Spleen (tissue), 11 donors: ENCODE results near the gene SYNJ2. TPM values are rescaled to one million over a fixed set of nuclear protein-coding genes. Genes with fewer than 3 reads are reported as not detected.
"Not testable (repeated sequence)": the region's sequence is repeated elsewhere in the genome, so short reads cannot be mapped to it uniquely, and the experiment has no call there.

Source experiments
- DNase-seq: peaks from one replicate; pipeline ENCODE4 v3.0.0-alpha.2; 2020
- H3K27ac ChIP-seq, 8 donors: fragments of 200-600 bp; sonication (generic) in 7 of 8; 1 replicate in 4 of 8; 2 replicates in 4 of 8; pipeline versions ENCODE4 v1.5.0 to v1.8.0; 2016 to 2021; ENCODE audit warnings: inconsistent platforms in 4 of 8, mild to moderate bottlenecking in 4 of 8, moderate library complexity in 1 of 8
- H3K27me3 ChIP-seq, 7 donors: fragments of 200-600 bp; sonication (generic) in 6 of 7; replicated peaks in 1 of 7; 1 replicate in 4 of 7; 2 replicates in 3 of 7; pipeline versions ENCODE4 v1.5.0 to v1.8.0; 2016 to 2021; ENCODE audit warnings: inconsistent platforms in 3 of 7, mild to moderate bottlenecking in 1 of 7
- H3K36me3 ChIP-seq, 6 donors: fragments of 200-600 bp; sonication (generic) in 5 of 6; 1 replicate in 4 of 6; 2 replicates in 2 of 6; pipeline versions ENCODE4 v1.5.0 to v1.8.0; 2016 to 2021; ENCODE audit warnings: inconsistent platforms in 2 of 6
- H3K4me1 ChIP-seq, 6 donors: fragments of 200-600 bp; sonication (generic) in 5 of 6; 1 replicate in 3 of 6; 2 replicates in 3 of 6; pipeline versions ENCODE4 v1.5.0 to v1.8.0; 2016 to 2021; ENCODE audit warnings: inconsistent platforms in 3 of 6
- H3K4me3 ChIP-seq, 8 donors: fragments of 200-600 bp; sonication (generic) in 7 of 8; 1 replicate in 4 of 8; 2 replicates in 4 of 8; pipeline versions ENCODE4 v1.5.0 to v1.8.0; 2016 to 2021; ENCODE audit warnings: inconsistent platforms in 4 of 8, mild to moderate bottlenecking in 4 of 8, moderate library complexity in 2 of 8
- H3K9me3 ChIP-seq, 8 donors: fragments of 200-600 bp; sonication (generic) in 7 of 8; 1 replicate in 4 of 8; 2 replicates in 4 of 8; pipeline versions ENCODE4 v1.5.0 to v1.8.0; 2016 to 2021; ENCODE audit warnings: inconsistent platforms in 4 of 8
- POLR2A ChIP-seq, 3 donors: fragments of 450-650 bp; IDR thresholded peaks; one replicate each; pipeline ENCODE4 v1.5.1; 2017; ENCODE audit warnings: antibody characterized with exemption in 3 of 3, mild to moderate bottlenecking in 1 of 3
- POLR2AphosphoS5 ChIP-seq, 3 donors: sonication (generic); formaldehyde crosslinking; IDR thresholded peaks; one replicate each; pipeline ENCODE4 v1.5.1; 2017; ENCODE audit warnings: antibody characterized with exemption in 3 of 3
- WGBS, 5 donors: extraction: QIAGEN DNeasy Blood & Tissue Kit in 3 of 5; methylation state at CpG; one replicate each; pipeline versions ENCODE4 v1.1.5 to v1.1.7; 2013 to 2018; 5-methylcytosine and 5-hydroxymethylcytosine counted together
- intact Hi-C: fragments of 100-400 bp; cut with DNase I; formaldehyde crosslinking; loops from one replicate; pipeline ENCODE4 v1.15.0; 2023; ENCODE audit warnings: low total_unique reads
- polyA plus RNA-seq, 3 donors: library from polyadenylated mRNA; stranded (reverse); fragments of 200-250 nt; gene quantifications; one replicate each; pipeline ENCODE4 v1.2.1, GENCODE V29; 2013
- total RNA-seq, 7 donors: library from RNA; depleted of rRNA in 3 of 7; stranded (reverse); fragments of >200 nt in 3 of 7; fragmentation: NEBNext Ultra II Directional in 4 of 7; extraction: Animal tissue kit (Norgen Biotek cat#: 25700) in 4 of 7; gene quantifications; one replicate each; pipeline versions ENCODE4 v1.1.0 to v1.2.1, GENCODE V29; 2016 to 2021
- TF ChIP-seq, protein P1 (sequence below), 11 experiments: fragments of 200-600 bp in 7 of 11; fragments of 450-650 bp in 4 of 11; sonication (generic) in 4 of 11; IDR thresholded peaks in 8 of 11; conservative IDR thresholded peaks in 3 of 11; 1 replicate in 7 of 11; 2 replicates in 4 of 11; pipeline versions ENCODE4 v1.4.0 to v1.8.0; 2016 to 2021; ENCODE audit warnings: antibody characterized with exemption in 11 of 11, inconsistent platforms in 4 of 11, mild to moderate bottlenecking in 1 of 11
- donor health status: healthy with polysubstance abuse.
- donor health status: DM: no; HTN: no; CAD: no; lungs with moderate emphysema.
- donor health status: DM: no; HTN: no; CAD: no.
- donor health status: Bipolar disorder and iron deficiency.
- donor health status: healthy.
- donor health status: DM: no; HTN: no; CAD: no.
- donor health status: DM: yes; HTN: yes; CAD: no.

SYNJ2 gene
- total and polyA plus RNA-seq, 10 donors: 2.4 to 34.0 (median 9.2) TPM

DNA sequence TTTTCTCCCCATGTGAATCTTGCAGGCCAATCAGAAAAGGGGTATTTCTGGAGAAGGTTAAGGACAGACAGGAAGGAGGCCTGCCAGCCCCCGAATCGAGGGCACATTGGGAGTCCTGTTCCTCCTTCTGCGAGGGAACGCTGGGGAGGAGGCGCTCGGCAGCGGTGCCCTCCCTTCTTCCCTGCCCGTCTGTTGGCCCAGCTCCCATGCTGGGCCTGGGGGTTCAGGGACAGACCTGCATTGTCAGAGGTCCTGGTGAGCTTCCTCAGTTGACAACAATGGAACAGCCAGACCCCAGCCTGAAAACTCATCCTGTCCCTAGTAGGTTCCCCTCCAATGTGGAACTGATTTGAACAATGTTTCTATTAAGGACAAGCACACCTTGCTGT lies 15.1 kb upstream of the SYNJ2 start:
- Histone ChIP-seq H3K27ac (no peak overlapping the region), H3K4me1 (peaks cover 0 to 15% (median 2%) of the 10 kb centered on the region in 6 donors), H3K27me3 (no peaks in the 10 kb centered on the region), H3K9me3 (no peaks in the 10 kb centered on the region), H3K4me3 (no peak overlapping the region), H3K36me3 (no peaks in the 10 kb centered on the region)
- intact Hi-C loops: no loop called here
- TF ChIP-seq POLR2AphosphoS5 (IDR thresholded peaks at IDR 0.05) (no peak), POLR2A (IDR thresholded peaks at IDR 0.05) (no peak)
- TF ChIP-seq, protein P1, sequence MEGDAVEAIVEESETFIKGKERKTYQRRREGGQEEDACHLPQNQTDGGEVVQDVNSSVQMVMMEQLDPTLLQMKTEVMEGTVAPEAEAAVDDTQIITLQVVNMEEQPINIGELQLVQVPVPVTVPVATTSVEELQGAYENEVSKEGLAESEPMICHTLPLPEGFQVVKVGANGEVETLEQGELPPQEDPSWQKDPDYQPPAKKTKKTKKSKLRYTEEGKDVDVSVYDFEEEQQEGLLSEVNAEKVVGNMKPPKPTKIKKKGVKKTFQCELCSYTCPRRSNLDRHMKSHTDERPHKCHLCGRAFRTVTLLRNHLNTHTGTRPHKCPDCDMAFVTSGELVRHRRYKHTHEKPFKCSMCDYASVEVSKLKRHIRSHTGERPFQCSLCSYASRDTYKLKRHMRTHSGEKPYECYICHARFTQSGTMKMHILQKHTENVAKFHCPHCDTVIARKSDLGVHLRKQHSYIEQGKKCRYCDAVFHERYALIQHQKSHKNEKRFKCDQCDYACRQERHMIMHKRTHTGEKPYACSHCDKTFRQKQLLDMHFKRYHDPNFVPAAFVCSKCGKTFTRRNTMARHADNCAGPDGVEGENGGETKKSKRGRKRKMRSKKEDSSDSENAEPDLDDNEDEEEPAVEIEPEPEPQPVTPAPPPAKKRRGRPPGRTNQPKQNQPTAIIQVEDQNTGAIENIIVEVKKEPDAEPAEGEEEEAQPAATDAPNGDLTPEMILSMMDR (IDR thresholded peaks at IDR 0.05 in 8 of 11, conservative IDR thresholded peaks at IDR 0.05 in 3 of 11): no peak
- no peak for DNase-seq
- WGBS, 5 donors: 44 to 68% (median 58%) methylated on average over 6 to 8 of the region's 8 CpGs

DNA sequence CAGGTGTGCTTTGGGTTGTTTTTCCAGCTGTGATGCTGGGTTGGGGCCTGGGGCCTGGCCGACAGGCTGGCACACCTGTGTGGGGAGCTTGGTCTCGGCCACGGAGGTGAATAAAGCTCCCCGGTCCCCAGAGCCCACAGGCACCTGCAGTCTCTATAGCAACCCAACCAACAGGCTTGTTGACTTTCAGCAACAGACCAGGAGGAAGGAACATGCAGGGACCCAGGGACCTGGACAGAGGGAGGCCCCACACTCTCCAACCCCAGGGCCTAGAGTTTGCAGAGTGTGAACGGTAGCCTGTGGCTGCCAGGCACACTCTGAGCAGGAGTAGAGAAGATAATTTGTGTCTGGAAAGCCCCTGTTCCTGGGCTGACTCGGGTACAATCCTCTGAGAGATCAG lies 14.6 kb upstream of the SYNJ2 start:
- 56 to 72% (median 65%) methylated on average over 5 to 6 of the region's 6 CpGs for WGBS, 5 donors
- H3K27ac ChIP-seq: no peak overlapping the region
- no peak overlapping the region for H3K4me3 ChIP-seq
- no peaks in the 10 kb centered on the region for H3K27me3 ChIP-seq
- intact Hi-C loops: no loop called here
- no peaks in the 10 kb centered on the region for H3K9me3 ChIP-seq
- peaks cover 0 to 15% (median 2%) of the 10 kb centered on the region in 6 donors for H3K4me1 ChIP-seq
- no peak for DNase-seq
- TF ChIP-seq, protein P1 (IDR thresholded peaks at IDR 0.05 in 8 of 11, conservative IDR thresholded peaks at IDR 0.05 in 3 of 11): no peak
- H3K36me3 ChIP-seq: no peaks in the 10 kb centered on the region

DNA sequence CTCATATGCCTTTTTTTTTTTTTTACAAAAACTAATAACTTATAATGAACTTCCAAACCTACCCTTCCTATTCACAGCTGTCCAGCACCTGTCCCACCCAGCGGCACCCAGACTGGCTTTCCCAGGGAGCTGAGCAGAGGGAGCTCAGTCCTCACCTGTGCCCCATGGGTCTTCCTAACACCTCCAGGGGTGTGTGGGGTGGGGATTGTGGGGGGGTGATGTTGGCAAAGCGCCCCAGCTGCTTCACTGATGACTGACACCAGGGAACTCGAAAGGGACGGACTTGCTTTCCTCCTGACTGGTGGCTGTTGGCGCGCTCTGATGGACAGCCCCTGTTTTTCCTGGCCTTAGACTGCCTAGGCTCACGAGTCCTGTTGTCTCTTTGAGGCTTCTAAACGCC lies 14.2 kb upstream of the SYNJ2 start:
- H3K9me3 ChIP-seq: no peaks in the 10 kb centered on the region
- peaks cover 0 to 14% (median 2%) of the 10 kb centered on the region in 6 donors for H3K4me1 ChIP-seq
- no peak for DNase-seq
- no peaks in the 10 kb centered on the region for H3K27me3 ChIP-seq
- no peak overlapping the region for H3K27ac ChIP-seq
- H3K36me3 ChIP-seq: no peaks in the 10 kb centered on the region
- TF ChIP-seq, protein P1 (IDR thresholded peaks at IDR 0.05 in 8 of 11, conservative IDR thresholded peaks at IDR 0.05 in 3 of 11): no peak
- intact Hi-C loops: no loop called here
- WGBS, 5 donors: 74 to 89% (median 87%) methylated on average over 8 of the region's 8 CpGs
- H3K4me3 ChIP-seq: no peak overlapping the region

DNA sequence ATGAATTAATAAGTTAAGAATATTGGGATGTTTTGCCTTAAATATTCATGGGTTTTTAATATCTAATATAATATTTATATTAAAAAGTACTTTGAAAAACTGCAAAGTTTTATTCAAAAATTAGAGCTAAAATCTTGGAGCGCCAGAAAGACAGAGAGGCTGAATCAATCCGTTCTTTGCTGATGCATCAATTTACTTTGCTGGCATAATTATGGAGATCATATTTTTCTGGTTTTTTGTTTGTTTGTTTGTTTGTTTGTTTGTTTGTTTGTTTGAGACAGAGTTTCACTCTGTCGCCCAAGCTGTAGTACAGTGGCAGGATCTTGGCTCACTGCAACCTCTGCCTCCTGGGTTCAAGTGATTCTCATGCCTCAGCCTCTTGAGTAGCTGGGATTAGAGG lies 9.5 kb upstream of the SYNJ2 start:
- H3K36me3 ChIP-seq, H3K27me3 ChIP-seq, H3K4me1 ChIP-seq, H3K9me3 ChIP-seq, intact Hi-C loops, H3K27ac ChIP-seq, DNase-seq, H3K4me3 ChIP-seq: not testable (repeated sequence)
- WGBS, 5 donors: 87 to 97% (median 91%) methylated on average over 3 of the region's 3 CpGs

DNA sequence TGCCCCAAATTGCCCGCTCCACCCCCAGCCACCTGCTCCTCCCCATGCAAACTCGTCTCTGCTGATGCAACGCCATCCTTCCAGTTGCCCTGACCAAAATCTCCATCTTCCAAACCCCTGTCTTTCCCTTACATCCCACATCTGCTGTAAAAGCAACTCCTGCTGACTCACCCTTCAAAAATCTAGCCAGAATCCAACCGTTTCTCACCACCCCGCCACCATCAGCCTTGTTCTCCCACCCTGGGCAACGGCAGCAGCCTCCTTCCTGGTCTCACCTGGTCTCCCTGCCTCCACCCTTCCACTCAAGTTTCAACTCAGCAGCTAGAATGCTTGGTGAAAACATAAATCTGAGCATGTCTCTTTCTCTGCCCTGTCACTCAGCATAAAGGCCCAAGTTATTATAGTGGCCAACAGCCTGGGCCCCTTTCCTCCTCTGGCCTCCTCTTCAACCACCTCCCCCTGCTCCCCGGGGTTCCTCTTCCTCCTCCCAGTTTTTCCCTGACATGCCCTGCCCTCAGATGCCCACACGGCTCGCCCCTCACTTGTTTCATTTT lies 7.2 kb upstream of the SYNJ2 start:
- no peak overlapping the region for H3K4me3 ChIP-seq
- no peaks in the 10 kb centered on the region for H3K9me3 ChIP-seq
- no peak for TF ChIP-seq POLR2A (IDR thresholded peaks at IDR 0.05)
- no peak for TF ChIP-seq POLR2AphosphoS5 (IDR thresholded peaks at IDR 0.05)
- TF ChIP-seq, protein P1 (IDR thresholded peaks at IDR 0.05 in 8 of 11, conservative IDR thresholded peaks at IDR 0.05 in 3 of 11): no peak
- 64 to 74% (median 69%) methylated on average over 9 of the region's 9 CpGs for WGBS, 5 donors
- intact Hi-C loops: no loop called here
- H3K27ac ChIP-seq: no peak overlapping the region
- DNase-seq: no peak
- H3K36me3 ChIP-seq: no peaks in the 10 kb centered on the region
- H3K27me3 ChIP-seq: no peaks in the 10 kb centered on the region
- peaks cover 0 to 6% (median 0%) of the 10 kb centered on the region in 6 donors for H3K4me1 ChIP-seq
